Neural cell (in vitro differentiated cells): Measurements from ENCODE around the gene SDK1.

Source experiments
- EP300 ChIP-seq: fragments of 450-650 bp; conservative IDR thresholded peaks from 2 replicates; pipeline ENCODE4 v1.6.1; 2014; ENCODE audit warnings: antibody characterized with exemption, mild to moderate bottlenecking, moderate library complexity; ENCODE audit not compliant: poor library complexity, severe bottlenecking
- EZH2 ChIP-seq: fragments of 200-600, 300-800 bp; shearing (Covaris generic), sonication (generic); IDR thresholded peaks from 2 replicates; pipeline ENCODE4 v1.6.1; 2014; ENCODE audit warnings: antibody characterized with exemption, low read length, borderline replicate concordance, mild to moderate bottlenecking; ENCODE audit not compliant: insufficient read depth, poor library complexity, severe bottlenecking
- MXI1 ChIP-seq: fragments of 450-650 bp; conservative IDR thresholded peaks from 2 replicates; pipeline ENCODE4 v1.6.1; 2014; ENCODE audit warnings: antibody characterized with exemption, mild to moderate bottlenecking; ENCODE audit not compliant: poor library complexity, severe bottlenecking
- POLR2AphosphoS5 ChIP-seq: IDR thresholded peaks from 2 replicates; pipeline ENCODE4 v1.6.1; 2012
- RAD21 ChIP-seq: fragments of 450-650 bp; conservative IDR thresholded peaks from 2 replicates; pipeline ENCODE4 v1.6.1; 2014; ENCODE audit warnings: antibody characterized with exemption, mild to moderate bottlenecking, moderate library complexity
- SMC3 ChIP-seq: fragments of 450-650 bp; conservative IDR thresholded peaks from 2 replicates; pipeline ENCODE4 v1.6.1; 2014; ENCODE audit warnings: antibody characterized with exemption, mild to moderate bottlenecking, moderate library complexity; ENCODE audit not compliant: poor library complexity
- TAF1 ChIP-seq: IDR thresholded peaks from 2 replicates; pipeline ENCODE4 v1.6.1; 2012; ENCODE audit warnings: low read depth
- TF ChIP-seq, protein P1 (sequence below): fragments of 450-650 bp; IDR thresholded peaks from 2 replicates; pipeline ENCODE4 v1.5.1; 2014; ENCODE audit warnings: antibody characterized with exemption, mild to moderate bottlenecking, moderate library complexity; ENCODE audit not compliant: poor library complexity, severe bottlenecking

DNA sequence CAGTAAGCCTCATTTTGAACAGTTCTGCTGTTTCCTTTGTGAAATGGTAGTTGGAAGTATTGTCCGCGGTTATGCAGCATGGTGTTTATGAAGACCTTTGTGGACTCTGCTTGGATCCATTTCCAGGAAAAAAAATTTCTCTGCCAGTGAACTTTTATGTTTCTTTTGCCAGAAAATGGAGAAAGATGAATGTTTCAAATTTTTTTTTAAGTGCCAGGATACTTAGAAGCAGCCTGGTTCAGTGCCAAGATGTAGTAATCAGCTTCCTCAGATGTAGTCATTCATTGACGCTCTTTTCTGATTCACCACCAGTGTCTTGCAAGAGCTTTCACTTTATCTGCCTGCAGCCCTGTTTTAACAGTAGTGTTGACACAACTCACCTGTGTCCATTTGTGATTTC lies 258.2 kb downstream of the SDK1 start:
- TF ChIP-seq EZH2 (no peak), MXI1 (no peak), POLR2AphosphoS5 (no peak), RAD21 (no peak), SMC3 (no peak), TAF1 (no peak), EP300 (no peak)
- TF ChIP-seq, protein P1, sequence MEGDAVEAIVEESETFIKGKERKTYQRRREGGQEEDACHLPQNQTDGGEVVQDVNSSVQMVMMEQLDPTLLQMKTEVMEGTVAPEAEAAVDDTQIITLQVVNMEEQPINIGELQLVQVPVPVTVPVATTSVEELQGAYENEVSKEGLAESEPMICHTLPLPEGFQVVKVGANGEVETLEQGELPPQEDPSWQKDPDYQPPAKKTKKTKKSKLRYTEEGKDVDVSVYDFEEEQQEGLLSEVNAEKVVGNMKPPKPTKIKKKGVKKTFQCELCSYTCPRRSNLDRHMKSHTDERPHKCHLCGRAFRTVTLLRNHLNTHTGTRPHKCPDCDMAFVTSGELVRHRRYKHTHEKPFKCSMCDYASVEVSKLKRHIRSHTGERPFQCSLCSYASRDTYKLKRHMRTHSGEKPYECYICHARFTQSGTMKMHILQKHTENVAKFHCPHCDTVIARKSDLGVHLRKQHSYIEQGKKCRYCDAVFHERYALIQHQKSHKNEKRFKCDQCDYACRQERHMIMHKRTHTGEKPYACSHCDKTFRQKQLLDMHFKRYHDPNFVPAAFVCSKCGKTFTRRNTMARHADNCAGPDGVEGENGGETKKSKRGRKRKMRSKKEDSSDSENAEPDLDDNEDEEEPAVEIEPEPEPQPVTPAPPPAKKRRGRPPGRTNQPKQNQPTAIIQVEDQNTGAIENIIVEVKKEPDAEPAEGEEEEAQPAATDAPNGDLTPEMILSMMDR: no peak
